ENCODE data around the gene TBCCD1. TPM values are rescaled to one million over a fixed set of nuclear protein-coding genes. Genes with fewer than 3 reads are reported as not detected.

TBCCD1 gene
- total and polyA plus RNA-seq, 2 donors (not counting 3 experiments of a cell fraction or from before 2014, with no cell fraction given): 16.5 to 16.6 TPM

- DNase-seq (ENCODE audit: low read depth, low spot score) (no peak), FAIRE-seq (no peak)
- no peaks in the 10 kb centered on the region for H3K36me3 ChIP-seq (ENCODE audit: control insufficient read depth in 2 of 2, extremely low read depth in 1 of 2, insufficient read depth in 2 of 2, low read length in 2 of 2)
- ChIA-PET POLR2A (no interaction called here), CTCF (interaction anchor here (0.7 to 4.0 kb wide), 8 partner anchors 8 to 626 kb away, joined by 3 to 33 read pairs (median 4); no protein-coding TSS in a partner anchor)
- intact Hi-C loops (cut with micrococcal nuclease) (no loop called here), dilution Hi-C loops (cut with MboI; ENCODE audit: extremely low pct_ligation_motif_present, low sequenced_read_pairs) (no loop called here)
- H3K27me3 ChIP-seq (ENCODE audit: control insufficient read depth in 2 of 2, insufficient read depth in 2 of 2, low read length in 2 of 2): peaks cover 3% of the 10 kb centered on the region in 2 experiments
- no peaks in the 10 kb centered on the region for H3K9me3 ChIP-seq (replicated peaks; ENCODE audit: control insufficient read depth, insufficient read depth, low read length)
- no peak overlapping the region for H3K4me3 ChIP-seq (replicated peaks in 1 of 3; ENCODE audit: insufficient read depth in 1 of 3, low read depth in 1 of 3, low read length in 3 of 3)
- BruUV-seq (replicated peaks): no TSS peak
- no peak overlapping the region for H3K27ac ChIP-seq (ENCODE audit: insufficient read depth, low read depth, low read length)
- H3K9ac ChIP-seq (replicated peaks; ENCODE audit: extremely low read depth, insufficient read depth, low read length): no peak overlapping the region
- H4K20me1 ChIP-seq (replicated peaks; ENCODE audit: control insufficient read depth, extremely low read depth, insufficient read depth, low read length): no peaks in the 10 kb centered on the region
- no peaks in the 10 kb centered on the region for H3K4me1 ChIP-seq (ENCODE audit: control insufficient read depth, extremely low read depth, insufficient read depth, low read length)
- no peaks in the 10 kb centered on the region for H3K9me1 ChIP-seq (replicated peaks; ENCODE audit: control insufficient read depth, extremely low read depth, insufficient read depth, low read length)
- no peak overlapping the region for H3K4me2 ChIP-seq (ENCODE audit: insufficient read depth, low read length)
- TF ChIP-seq, protein P1, sequence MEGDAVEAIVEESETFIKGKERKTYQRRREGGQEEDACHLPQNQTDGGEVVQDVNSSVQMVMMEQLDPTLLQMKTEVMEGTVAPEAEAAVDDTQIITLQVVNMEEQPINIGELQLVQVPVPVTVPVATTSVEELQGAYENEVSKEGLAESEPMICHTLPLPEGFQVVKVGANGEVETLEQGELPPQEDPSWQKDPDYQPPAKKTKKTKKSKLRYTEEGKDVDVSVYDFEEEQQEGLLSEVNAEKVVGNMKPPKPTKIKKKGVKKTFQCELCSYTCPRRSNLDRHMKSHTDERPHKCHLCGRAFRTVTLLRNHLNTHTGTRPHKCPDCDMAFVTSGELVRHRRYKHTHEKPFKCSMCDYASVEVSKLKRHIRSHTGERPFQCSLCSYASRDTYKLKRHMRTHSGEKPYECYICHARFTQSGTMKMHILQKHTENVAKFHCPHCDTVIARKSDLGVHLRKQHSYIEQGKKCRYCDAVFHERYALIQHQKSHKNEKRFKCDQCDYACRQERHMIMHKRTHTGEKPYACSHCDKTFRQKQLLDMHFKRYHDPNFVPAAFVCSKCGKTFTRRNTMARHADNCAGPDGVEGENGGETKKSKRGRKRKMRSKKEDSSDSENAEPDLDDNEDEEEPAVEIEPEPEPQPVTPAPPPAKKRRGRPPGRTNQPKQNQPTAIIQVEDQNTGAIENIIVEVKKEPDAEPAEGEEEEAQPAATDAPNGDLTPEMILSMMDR (IDR thresholded peaks at IDR 0.05; ENCODE audit: extremely low read depth in 1 of 2, insufficient read depth in 1 of 2, low read depth in 1 of 2, low read length in 2 of 2): no peak
- no peak for TF ChIP-seq POLR2A (IDR thresholded peaks at IDR 0.05; ENCODE audit: low read depth, low read length)
- TF ChIP-seq EZH2 (IDR thresholded peaks at IDR 0.05; ENCODE audit: borderline replicate concordance, low read depth, low read length, severe bottlenecking): no peak
- TF ChIP-seq JUN (IDR thresholded peaks at IDR 0.05; ENCODE audit: borderline replicate concordance, insufficient read depth, insufficient read length, low read depth): no peak
- TF ChIP-seq, protein P2, sequence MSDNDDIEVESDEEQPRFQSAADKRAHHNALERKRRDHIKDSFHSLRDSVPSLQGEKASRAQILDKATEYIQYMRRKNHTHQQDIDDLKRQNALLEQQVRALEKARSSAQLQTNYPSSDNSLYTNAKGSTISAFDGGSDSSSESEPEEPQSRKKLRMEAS (IDR thresholded peaks at IDR 0.05; ENCODE audit: insufficient read depth, insufficient read length): no peak
- no peak for TF ChIP-seq GATA2 (IDR thresholded peaks at IDR 0.05; ENCODE audit: insufficient read depth, insufficient read length, low read depth, low read length)
- TF ChIP-seq FOS (IDR thresholded peaks at IDR 0.05; ENCODE audit: borderline replicate concordance, insufficient read depth, low read length): no peak
- TF ChIP-seq MYC (IDR thresholded peaks at IDR 0.05; ENCODE audit: low read depth, low read length): no peak
- no peak for TF ChIP-seq POLR2AphosphoS5 (IDR thresholded peaks at IDR 0.05; ENCODE audit: insufficient read depth, low read depth, low read length)
- no peaks in the 10 kb centered on the region for H3K79me2 ChIP-seq (ENCODE audit: control insufficient read depth, insufficient read depth, low read length)
- H2AFZ ChIP-seq (ENCODE audit: low read depth, low read length): no peak overlapping the region
These were observed 41.6 kb upstream of the TBCCD1 start for GRCh38 chr3:186608624-186609215.
